A172 (cell line): ENCODE results near the gene PRPH2. TPM values are rescaled to one million over a fixed set of nuclear protein-coding genes. Genes with fewer than 3 reads are reported as not detected.

Experiments
- total RNA-seq: library from RNA; depleted of rRNA; stranded (reverse); fragments of >200 nt; shearing (Covaris generic); gene quantifications from 2 replicates; pipeline ENCODE4 v1.2.3, GENCODE V29; 2014; rRNA removed

PRPH2 gene
- total RNA-seq, 1 experiment from 2014 or later, result not detected

Other genes starting within 250 kb of the PRPH2 start
- 14.8 and 16.3 TPM in 2 replicates for gene UBR2, start 158.6 kb downstream of the PRPH2 start, total RNA-seq
- gene TBCC, start 23.5 kb upstream of the PRPH2 start, total RNA-seq, result 44.7 and 50.0 TPM in 2 replicates
- 3.7 and 3.9 TPM in 2 replicates for gene BICRAL, start 59.5 kb upstream of the PRPH2 start, total RNA-seq
- 104 and 108 TPM in 2 replicates for gene RPL7L1, start 157.0 kb upstream of the PRPH2 start, total RNA-seq
- gene PTCRA, start 193.5 kb upstream of the PRPH2 start, total RNA-seq, result not detected in 2 replicates
- 33.8 and 36.3 TPM in 2 replicates for gene CNPY3, start 206.9 kb upstream of the PRPH2 start, total RNA-seq
- gene GNMT, start 238.2 kb upstream of the PRPH2 start, total RNA-seq, result 0.24 TPM in 1 of 2 replicates, not detected in the other